GM12878 (cell line): ENCODE data around the gene CDK5R2.

Source experiments
- POLR2A ChIP-seq: IDR thresholded peaks from 2 replicates; pipeline ENCODE4 v1.6.1; 2011; ENCODE audit warnings: low read depth, mild to moderate bottlenecking, low read length
- ZBTB33 ChIP-seq: fragments of 450-650 bp; IDR thresholded peaks from 2 replicates; pipeline ENCODE4 v1.6.1; 2017; ENCODE audit warnings: mild to moderate bottlenecking
- ZNF24 ChIP-seq: fragments of 450-650 bp; IDR thresholded peaks from 2 replicates; pipeline ENCODE4 v1.6.1; 2017; ENCODE audit warnings: antibody characterized with exemption, mild to moderate bottlenecking
- TF ChIP-seq, protein P1 (sequence below), 3 experiments: IDR thresholded peaks in 2 of 3; conservative IDR thresholded peaks in 1 of 3; 2 replicates each; pipeline ENCODE4 v1.5.1; 2011; ENCODE audit warnings: low read depth in 3 of 3, low read length in 3 of 3, mild to moderate bottlenecking in 3 of 3, control low read depth in 2 of 3, moderate library complexity in 2 of 3, inconsistent platforms in 1 of 3, mixed read lengths in 1 of 3; ENCODE audit not compliant: control insufficient read depth in 2 of 3, insufficient read depth in 1 of 3; ENCODE audit errors: extremely low read depth in 1 of 3

DNA sequence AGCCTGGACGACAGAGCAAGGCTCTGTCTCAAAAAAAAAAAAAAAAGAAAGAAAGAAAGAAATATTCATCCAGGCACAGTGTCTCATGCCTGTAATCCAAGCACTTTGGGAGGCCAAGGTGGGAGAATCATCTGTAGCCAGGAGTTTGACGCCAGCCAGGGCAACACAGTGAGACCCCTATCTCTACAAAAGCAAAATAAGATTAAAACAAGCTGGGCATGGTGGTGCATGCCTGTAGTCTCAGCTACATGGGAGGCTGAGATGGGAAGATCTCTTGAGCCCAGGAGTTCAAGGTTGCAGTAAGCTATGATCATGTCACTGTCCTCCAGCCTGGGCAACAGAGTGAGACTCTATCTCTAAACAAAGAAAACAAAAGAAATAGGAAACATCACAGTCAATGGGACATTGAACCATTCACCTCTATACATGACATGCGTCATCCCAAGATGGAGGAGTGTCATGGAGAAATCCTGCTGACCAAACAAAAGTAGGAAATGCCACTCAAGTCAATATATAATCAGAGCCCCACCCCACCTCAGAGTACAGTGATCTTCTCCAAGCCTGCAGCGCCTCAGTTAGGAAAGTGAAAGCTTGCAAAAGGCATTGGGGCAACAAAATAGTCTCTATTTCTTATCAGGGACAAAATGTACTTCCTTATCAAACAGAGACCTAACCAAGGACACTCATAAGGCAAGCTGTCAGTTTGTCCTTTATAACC is 15.8 kb downstream of the CDK5R2 start:
- no peak for TF ChIP-seq ZBTB33
- TF ChIP-seq POLR2A, result no peak
- TF ChIP-seq, protein P1, sequence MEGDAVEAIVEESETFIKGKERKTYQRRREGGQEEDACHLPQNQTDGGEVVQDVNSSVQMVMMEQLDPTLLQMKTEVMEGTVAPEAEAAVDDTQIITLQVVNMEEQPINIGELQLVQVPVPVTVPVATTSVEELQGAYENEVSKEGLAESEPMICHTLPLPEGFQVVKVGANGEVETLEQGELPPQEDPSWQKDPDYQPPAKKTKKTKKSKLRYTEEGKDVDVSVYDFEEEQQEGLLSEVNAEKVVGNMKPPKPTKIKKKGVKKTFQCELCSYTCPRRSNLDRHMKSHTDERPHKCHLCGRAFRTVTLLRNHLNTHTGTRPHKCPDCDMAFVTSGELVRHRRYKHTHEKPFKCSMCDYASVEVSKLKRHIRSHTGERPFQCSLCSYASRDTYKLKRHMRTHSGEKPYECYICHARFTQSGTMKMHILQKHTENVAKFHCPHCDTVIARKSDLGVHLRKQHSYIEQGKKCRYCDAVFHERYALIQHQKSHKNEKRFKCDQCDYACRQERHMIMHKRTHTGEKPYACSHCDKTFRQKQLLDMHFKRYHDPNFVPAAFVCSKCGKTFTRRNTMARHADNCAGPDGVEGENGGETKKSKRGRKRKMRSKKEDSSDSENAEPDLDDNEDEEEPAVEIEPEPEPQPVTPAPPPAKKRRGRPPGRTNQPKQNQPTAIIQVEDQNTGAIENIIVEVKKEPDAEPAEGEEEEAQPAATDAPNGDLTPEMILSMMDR (IDR thresholded peaks at IDR 0.05 in 2 of 3, conservative IDR thresholded peaks at IDR 0.05 in 1 of 3; ENCODE audit: control insufficient read depth in 2 of 3, extremely low read depth in 1 of 3, insufficient read depth in 1 of 3, low read depth in 3 of 3, low read length in 3 of 3), result no peak
- no peak for TF ChIP-seq ZNF24
